ENCODE measurements around the gene ZNF728. TPM values are rescaled to one million over a fixed set of nuclear protein-coding genes. Genes with fewer than 3 reads are reported as not detected.
"Not testable (repeated sequence)": the region's sequence is repeated elsewhere in the genome, so short reads cannot be mapped to it uniquely, and the experiment has no call there.

Gene ZNF728
- not detected for total RNA-seq

DNA sequence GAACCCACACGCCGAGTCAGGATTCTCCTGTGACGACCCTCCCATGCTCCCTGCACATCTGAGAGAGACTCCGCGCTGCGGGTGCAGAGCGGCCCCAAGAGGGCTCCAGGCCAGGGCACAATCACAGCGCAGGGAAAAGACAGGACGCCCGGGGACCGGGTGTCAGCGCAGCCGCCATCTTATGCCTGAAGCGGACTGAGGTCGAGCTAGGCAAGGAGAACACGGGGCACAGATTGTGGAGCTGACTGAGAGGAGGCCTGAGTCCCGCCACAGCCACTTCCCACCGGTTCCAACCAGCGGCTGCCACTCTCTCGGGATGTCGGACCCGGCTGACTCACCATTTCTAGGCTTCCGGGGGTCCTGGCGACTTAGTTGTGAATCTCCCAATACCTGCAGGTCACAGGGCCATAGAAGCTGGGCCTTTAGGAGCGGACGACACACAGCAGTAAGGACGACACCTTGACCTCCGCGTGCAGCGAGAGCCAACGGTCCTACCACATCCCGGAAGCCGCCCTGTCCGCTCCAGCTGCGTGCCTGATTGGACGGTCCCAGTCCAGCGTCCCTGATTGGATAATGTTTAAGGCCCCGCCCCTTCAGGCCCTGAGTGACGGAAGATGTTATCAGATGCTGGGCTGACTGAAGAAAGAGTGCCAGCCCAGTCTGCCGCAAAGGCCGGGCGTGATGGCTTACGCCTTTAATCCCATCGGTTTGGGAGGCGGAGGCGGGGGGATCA lies at the start of gene ZNF728:
TSS of gene ZNF728 (minus strand) at position 487 of the 733 bp plus-strand sequence. CDS start at position 341, 146 bp downstream.
- Mint-ChIP-seq H3K27ac (no peak within 1 kb of the TSS), H3K36me3 (peaks cover 30 to 38% of the 10 kb centered on the region in 2 donors), H3K9me3 (peaks cover 20 to 31% of the 10 kb centered on the region in 2 donors)
- DNase-seq (ENCODE audit: low spot score in 2 of 2) (no peak), ATAC-seq (no peak)

DNA sequence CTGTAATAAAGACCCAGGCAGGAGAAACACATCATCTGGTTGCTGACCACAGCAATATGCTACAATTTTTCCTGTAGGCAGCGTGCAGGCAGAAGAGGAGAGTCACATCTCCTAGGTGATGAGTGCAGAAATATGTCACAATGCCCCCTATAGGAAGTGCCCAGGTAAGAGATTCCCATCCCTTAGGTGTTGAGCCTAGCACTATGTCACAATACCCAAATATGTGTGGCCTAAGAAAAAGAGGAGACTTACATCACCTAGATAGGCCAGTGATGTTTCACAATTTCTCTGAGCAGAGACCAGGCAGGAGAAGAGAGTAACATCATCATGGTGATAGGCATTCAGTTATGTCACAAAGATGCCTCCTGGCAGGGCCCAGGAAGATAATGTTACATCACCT lies 49.4 kb upstream of the ZNF728 start:
- peaks cover 41 to 46% of the 10 kb centered on the region in 2 donors for H3K9me3 Mint-ChIP-seq
- peaks cover 20 to 22% of the 10 kb centered on the region in 2 donors for H3K36me3 Mint-ChIP-seq
- ATAC-seq = no peak
- H3K27ac Mint-ChIP-seq = no peak overlapping the region
- no peak for DNase-seq (ENCODE audit: low spot score in 2 of 2)

DNA sequence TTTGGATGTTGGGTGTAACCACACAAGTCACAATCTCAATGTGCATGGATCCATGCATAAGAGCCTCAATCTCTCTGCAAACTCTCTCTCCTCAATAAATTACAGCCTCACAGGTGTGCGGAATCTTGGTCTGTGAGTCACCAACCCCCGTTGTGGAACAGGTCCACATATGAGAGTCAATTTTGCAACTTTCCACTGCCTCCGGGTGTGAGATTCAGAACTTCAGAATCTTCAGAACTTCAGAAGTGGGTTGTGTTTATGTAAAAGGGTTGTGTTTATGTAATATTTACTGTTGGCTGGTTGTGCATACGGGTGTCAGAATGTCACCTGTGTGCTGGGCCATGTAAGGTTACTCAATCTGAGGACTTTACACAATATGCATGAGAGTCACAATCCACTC lies 46.3 kb upstream of the ZNF728 start:
- ATAC-seq = no peak
- Mint-ChIP-seq H3K36me3 (peaks cover 12 to 31% of the 10 kb centered on the region in 2 donors), H3K27ac (no peak overlapping the region), H3K9me3 (peaks cover 43 to 49% of the 10 kb centered on the region in 2 donors)
- DNase-seq (ENCODE audit: low spot score in 2 of 2) = no peak

DNA sequence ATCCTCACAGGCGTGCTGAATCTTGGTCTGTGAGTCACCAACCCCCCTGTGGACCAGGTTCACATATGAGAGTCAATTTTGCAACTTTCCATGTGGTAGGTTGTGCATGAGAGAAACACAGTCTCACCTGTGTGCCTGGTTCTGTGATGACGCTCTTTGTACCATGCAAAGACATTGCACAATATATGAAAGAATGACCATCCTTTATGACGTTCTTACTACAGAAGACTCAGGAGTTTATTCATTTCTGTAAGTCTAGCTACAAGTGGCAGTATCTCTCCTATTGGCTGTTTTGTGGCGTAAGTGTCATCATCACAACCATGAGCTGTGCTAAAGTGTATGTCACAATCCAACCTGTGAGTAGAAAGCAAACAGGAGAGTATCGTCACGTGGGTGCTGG lies 43.8 kb upstream of the ZNF728 start:
- H3K36me3 Mint-ChIP-seq = peaks cover 12 to 40% of the 10 kb centered on the region in 2 donors
- ATAC-seq = no peak
- DNase-seq (ENCODE audit: low spot score in 2 of 2) = no peak
- peaks cover 45 to 48% of the 10 kb centered on the region in 2 donors for H3K9me3 Mint-ChIP-seq
- H3K27ac Mint-ChIP-seq = no peak overlapping the region

DNA sequence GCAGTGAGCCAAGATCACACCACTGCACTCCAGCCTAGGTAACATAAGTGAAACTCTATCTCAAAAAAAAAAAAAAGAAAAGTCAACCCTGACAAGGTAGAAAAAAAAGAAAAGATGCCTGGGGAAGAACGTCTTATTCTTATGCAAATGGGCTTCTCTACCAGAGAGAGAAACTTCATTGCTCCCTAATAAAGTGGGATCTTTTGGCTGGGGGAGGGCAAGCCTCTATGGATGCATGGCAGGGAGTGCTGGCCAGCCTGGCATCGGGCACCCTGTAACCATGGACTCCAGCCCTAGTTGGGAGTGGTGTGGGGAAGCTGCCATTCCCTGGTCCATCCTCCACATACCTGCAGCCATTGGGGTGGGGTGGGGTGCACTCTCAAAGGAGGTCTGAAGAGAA lies 30.7 kb upstream of the ZNF728 start:
- peaks cover 0 to 6% of the 10 kb centered on the region in 2 donors for H3K36me3 Mint-ChIP-seq
- H3K9me3 Mint-ChIP-seq = peaks cover 9% of the 10 kb centered on the region in 2 donors

DNA sequence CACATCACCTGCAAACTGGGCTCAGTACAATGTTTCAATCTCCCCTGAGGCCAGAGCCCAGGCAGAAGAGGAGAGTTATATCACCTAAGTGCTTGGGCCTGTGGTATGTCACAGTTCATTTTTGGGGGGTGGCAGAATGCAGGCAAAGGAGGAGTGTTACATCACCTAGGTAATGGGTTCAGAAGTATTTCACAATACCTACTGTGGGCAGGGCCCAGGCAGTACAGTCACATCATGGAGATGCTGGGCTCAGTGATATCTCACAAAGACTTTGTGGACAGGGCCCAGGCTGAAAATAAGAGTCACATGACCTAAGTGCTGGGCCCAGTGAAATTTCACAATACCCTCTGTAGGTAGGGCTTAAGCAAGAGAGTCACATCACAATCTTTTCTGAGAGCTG lies 12.7 kb upstream of the ZNF728 start:
- Mint-ChIP-seq H3K27ac (no peak overlapping the region), H3K9me3 (peaks cover 35 to 52% of the 10 kb centered on the region in 2 donors), H3K36me3 (peaks cover 9 to 27% of the 10 kb centered on the region in 2 donors)
- no peak for ATAC-seq
- DNase-seq (ENCODE audit: low spot score in 2 of 2) = no peak

More for the DNA sequence above, 30.7 kb upstream of the ZNF728 start:
- ATAC-seq (no peak), DNase-seq (ENCODE audit: low spot score in 2 of 2) (no peak)
- no peak overlapping the region for H3K27ac Mint-ChIP-seq

DNA sequence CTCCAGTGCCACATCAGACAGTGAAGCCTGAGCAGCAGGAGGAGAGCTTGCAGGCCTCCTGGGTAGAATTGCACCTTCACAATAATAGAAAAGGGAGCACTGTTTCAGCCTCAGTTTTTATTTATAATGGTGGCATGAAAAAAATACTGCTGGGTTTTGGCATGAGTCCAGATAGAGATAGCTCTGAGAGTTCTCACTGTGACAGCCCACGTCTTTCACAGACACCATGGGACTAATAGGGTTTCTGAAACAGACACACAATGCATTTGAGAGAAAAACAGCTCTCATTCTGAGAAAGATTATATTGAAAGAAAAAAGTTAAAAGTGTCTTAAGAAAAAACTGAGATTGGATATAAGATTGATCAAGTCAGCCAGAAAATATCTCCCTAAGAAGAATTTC lies 8.0 kb downstream of the ZNF728 start:
- H3K9me3 Mint-ChIP-seq = peaks cover 26 to 27% of the 10 kb centered on the region in 2 donors
- peaks cover 12 to 24% of the 10 kb centered on the region in 2 donors for H3K36me3 Mint-ChIP-seq
- DNase-seq (ENCODE audit: low spot score in 2 of 2); ATAC-seq; H3K27ac Mint-ChIP-seq: not testable (repeated sequence)

DNA sequence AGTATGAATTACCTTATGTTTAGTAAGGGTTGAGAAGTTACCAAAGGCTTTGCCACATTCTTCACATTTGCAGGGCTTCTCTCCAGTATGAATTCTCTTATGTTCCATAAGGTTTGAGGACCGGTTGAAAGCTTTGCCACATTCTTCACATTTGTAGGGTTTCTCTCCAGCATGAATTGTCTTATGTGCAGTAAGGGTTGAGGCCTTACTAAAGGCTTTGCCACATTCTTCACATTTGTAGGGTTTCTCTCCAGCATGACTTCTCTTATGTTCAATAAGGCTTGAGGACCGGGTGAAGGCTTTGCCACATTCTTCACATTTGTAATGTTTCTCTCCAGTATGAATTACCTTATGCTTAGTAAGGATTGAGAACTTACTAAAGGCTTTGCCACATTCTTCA lies 26.7 kb downstream of the ZNF728 start:
- DNase-seq (ENCODE audit: low spot score in 2 of 2) (no peak), ATAC-seq (no peak)
- peaks cover 49 to 53% of the 10 kb centered on the region in 2 donors for H3K36me3 Mint-ChIP-seq
- H3K27ac Mint-ChIP-seq = no peak overlapping the region
- H3K9me3 Mint-ChIP-seq = peaks cover 38 to 43% of the 10 kb centered on the region in 2 donors

DNA sequence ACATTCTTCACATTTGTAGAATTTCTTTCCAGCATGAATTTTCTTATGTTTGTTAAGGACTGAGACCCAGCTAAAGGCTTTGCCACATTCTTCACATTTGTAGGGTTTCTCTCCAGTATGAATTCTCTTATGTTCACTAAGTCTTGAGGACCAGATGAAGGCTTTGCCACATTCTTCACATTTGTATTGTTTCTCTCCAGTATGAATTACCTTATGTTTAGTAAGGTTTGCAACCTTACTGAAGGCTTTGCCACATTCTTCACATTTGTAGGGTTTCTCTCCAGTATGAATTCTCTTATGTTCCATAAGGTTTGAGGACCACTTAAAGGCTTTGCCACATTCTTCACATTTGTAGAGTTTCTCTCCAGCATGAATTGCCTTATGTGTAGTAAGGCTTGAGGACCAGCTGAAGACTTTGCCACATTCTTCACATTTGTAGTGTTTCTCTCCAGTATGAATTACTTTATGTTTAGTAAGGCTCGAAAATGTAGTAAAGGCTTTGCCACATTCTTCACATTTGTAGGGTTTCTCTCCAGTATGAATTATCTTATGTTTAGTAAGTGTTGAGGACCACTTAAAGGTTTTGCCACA lies 27.3 kb downstream of the ZNF728 start:
- H3K36me3 Mint-ChIP-seq = peaks cover 43 to 47% of the 10 kb centered on the region in 2 donors
- H3K27ac Mint-ChIP-seq; ATAC-seq; DNase-seq (ENCODE audit: low spot score in 2 of 2): not testable (repeated sequence)
- peaks cover 33 to 41% of the 10 kb centered on the region in 2 donors for H3K9me3 Mint-ChIP-seq

DNA sequence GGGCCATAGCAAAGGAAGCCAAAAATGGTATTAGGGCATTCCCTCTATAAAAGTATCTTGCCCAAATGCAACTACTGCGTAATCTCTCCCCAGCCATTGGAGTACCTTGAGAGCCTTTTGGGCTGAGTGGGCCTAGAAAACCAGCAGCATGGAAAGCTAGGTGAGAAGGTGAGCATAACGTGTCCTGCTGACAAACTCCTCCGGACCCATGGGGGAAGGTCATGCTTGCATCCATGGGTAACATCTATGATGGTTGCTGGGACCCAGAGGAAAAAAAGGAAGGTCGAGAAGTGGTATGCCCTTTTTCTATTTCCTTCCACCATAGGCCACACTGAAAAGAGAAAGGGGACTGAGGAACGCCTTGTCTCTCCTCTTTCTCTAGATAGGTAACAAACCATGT lies 57.4 kb downstream of the ZNF728 start:
- peaks cover 30 to 33% of the 10 kb centered on the region in 2 donors for H3K36me3 Mint-ChIP-seq
- no peak for ATAC-seq
- peak in 1 of 2 donors; percentile 3 for DNase-seq (ENCODE audit: low spot score in 2 of 2)
- peaks cover 26 to 29% of the 10 kb centered on the region in 2 donors for H3K9me3 Mint-ChIP-seq
- no peak overlapping the region for H3K27ac Mint-ChIP-seq

DNA sequence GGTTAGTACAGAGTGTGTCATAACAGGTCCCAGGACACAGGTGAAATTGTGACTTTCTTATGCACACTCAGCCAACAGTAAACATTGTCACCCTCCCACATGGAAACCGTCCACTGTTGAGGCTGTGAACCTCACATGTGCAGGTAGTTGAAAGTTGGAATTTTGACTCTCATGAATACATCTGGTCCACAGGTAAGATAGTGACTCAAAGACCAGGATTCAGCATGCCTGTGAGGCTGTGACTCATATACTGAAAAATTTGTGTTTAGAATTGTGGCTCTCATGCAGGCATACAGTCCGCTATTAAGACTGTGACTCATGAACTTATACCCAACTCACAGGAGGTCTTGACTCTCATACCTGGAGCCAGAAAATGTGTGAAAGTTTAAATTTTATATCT lies 67.8 kb downstream of the ZNF728 start:
- ATAC-seq (no peak), DNase-seq (ENCODE audit: low spot score in 2 of 2) (no peak)
- Mint-ChIP-seq H3K9me3 (peaks cover 7 to 10% of the 10 kb centered on the region in 2 donors), H3K36me3 (peaks cover 0 to 10% of the 10 kb centered on the region in 2 donors), H3K27ac (no peak overlapping the region)

DNA sequence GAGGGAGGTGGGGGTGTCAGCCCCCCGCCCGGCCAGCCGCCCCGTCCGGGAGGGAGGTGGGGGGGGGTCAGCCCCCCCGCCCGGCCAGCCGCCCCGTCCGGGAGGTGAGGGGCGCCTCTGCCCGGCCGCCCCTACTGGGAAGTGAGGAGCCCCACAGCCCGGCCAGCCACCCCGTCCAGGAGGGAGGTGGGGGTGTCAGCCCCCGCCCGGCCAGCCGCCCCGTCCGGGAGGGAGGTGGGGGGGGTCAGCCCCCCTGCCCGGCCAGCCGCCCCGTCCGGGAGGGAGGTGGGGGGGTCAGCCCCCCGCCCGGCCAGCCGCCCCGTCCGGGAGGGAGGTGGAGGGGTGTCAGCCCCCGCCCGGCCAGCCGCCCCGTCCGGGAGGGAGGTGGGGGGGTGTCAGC lies 75.4 kb downstream of the ZNF728 start:
- peaks cover 6 to 13% of the 10 kb centered on the region in 2 donors for H3K36me3 Mint-ChIP-seq
- not testable (repeated sequence) for ATAC-seq; H3K27ac Mint-ChIP-seq; DNase-seq (ENCODE audit: low spot score in 2 of 2)
- peaks cover 6 to 31% of the 10 kb centered on the region in 2 donors for H3K9me3 Mint-ChIP-seq

DNA sequence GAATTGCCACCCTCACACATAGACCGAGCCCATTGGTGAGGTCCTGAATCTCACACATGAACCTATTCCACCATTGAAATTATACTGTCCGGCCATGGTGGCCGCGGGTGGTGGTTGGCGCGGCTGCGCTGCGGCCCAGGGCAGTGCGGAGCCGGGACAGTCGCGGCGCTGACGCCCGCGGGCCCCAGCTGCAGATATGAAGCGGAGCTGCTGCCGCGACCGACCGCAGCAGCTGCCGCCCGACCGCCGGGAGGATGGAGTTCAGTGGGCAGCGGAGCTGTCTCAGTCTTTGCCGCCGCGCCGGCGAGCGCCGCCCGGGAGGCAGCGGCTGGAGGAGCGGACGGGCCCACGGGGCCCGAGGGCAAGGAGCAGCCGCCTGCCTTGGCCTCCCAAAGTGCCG lies 77.8 kb downstream of the ZNF728 start:
- H3K27ac Mint-ChIP-seq; ATAC-seq; DNase-seq (ENCODE audit: low spot score in 2 of 2): not testable (repeated sequence)
- Mint-ChIP-seq H3K36me3 (peaks cover 6 to 13% of the 10 kb centered on the region in 2 donors), H3K9me3 (peaks cover 6 to 31% of the 10 kb centered on the region in 2 donors)

Other genes starting within 250 kb of the ZNF728 start
- not detected for gene ZNF99, start 219.0 kb downstream of the ZNF728 start, total RNA-seq
- gene ZNF723, start 170.9 kb downstream of the ZNF728 start, total RNA-seq = not detected
- gene ZNF730, start 113.8 kb upstream of the ZNF728 start, total RNA-seq = under 1 TPM; 0.27 to 0.82 TPM
- 10 to 100 TPM; 13.4 to 20.4 TPM for gene ZNF724, start 247.2 kb upstream of the ZNF728 start, total RNA-seq

All from activated naive CD4-positive, alpha-beta T cell treated with anti-CD3 and anti-CD28 coated beads, Interleukin-2, amount 50 U/mL, for 72 hours (primary cell).